DMS53 (cell line): ENCODE data around the gene MFSD2A.
"Not testable (repeated sequence)": the region's sequence is repeated elsewhere in the genome, so short reads cannot be mapped to it uniquely, and the experiment has no call there.

Source experiments
- DNase-seq: peaks from one replicate; lab custom pipeline; 2025; lab: John Stamatoyannopoulos, UW

The MFSD2A gene

DNA sequence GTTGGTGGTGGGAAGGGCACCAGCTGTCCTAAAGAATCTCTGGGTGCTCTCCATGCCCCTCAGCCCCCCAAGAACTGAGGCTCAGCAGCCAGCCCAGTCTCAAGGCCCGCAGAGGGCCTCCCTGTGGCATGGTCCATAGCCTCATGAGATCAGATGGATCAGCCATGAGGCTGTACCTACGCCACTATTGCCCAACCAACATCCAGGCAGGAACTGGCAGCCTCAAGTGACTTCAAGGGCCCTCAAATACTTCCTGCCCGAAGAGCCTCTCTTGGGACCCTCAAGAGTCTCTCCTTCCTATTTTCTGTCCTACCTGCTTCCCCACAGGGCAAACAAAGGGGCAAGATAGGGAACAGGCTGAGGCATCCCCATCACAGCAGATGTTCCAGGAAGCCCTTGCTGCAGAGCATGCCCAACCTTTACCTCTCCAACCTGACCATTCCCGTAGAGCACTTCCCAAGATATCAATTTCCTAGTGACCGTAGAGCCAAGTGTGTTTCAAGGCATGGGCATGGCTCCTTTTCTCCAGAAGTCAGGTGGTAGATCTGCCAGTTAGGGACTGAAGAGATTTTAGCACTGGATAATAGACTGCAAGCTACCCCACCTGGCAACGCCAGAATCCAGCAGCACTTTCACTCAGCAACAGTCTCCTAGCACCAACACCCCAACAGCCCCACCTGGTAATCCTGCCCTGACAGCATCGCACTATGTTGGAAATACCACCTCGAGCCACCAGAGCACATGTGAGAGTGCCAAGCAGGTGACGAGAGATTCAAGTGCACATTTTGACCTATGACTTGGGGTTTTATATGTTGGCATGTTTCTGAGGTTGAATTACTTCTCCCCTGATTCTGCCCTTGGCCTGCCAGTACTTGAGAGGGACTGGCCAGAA lies 13.7 kb upstream of the MFSD2A start:
- DNase-seq = peak; percentile 47

DNA sequence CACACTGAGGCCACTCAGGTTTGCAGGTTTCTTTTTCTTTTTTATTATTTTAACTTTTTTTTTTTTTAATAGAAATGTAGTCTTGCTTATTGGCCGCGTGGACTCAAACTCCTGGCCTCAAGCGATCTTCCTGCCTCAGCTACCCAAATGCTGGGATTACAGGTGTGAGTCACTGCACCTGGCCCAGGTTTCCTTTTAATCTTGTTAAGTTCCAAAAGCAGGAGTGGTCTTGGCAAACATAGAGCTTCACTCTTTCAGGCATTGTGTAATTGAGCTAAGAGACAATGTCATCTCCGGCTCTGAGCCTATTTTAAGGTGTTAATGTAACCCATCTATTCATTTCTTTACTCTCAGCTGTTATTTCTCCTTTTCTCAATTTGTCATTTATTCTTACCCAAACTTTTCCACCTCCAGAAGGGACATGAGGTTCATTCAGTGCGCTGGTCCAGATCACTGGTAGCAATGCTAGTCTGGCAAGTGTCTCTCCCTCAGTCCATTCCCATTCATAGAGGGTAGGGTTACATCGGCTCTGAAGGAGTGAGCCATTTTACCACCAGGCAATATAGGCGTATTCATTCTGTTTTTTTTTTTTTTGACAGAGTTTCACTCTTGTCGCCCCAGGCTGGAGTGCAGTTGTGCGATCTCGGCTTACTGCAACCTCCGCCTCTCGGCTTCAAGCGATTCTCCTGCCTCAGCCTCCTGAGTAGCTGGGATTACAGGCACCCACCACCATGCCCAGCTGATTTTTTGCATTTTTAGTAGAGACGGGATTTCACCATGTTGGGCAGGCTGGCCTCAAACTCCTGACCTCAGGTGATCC lies 11.3 kb upstream of the MFSD2A start:
- DNase-seq = no peak

DNA sequence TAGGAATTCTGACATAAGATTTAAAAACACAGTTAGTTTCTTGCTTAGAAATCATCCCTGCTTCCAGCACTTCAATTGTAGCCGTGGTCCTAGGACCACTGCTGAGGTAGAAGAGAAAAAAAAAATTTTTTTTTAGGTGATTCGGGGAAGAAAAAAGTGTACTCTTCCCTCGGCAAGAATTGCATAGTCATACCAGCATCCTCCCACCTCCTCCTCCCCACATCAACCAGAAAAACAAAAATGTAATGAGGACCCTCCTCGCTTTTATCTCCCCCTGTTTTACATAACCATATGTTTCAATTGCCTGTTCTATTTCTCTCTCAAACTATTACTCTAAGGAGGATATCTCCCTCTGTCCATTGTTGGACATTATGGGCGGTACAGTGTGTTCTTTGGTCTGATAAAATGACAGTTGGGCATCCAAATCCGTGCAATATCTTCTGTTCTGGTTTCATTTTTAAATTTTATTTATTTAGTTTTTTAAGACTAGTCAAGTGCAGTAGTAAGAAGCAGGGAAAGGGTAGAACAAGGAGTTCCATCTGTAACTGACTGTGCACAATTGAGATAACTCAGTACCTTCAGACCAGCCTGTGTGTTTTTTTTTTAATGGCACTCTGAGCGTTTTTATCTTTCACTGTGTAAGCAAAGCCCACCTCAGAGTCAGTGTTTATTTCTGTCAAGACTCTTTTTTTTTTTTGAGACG lies 10.4 kb upstream of the MFSD2A start:
- DNase-seq = no peak

DNA sequence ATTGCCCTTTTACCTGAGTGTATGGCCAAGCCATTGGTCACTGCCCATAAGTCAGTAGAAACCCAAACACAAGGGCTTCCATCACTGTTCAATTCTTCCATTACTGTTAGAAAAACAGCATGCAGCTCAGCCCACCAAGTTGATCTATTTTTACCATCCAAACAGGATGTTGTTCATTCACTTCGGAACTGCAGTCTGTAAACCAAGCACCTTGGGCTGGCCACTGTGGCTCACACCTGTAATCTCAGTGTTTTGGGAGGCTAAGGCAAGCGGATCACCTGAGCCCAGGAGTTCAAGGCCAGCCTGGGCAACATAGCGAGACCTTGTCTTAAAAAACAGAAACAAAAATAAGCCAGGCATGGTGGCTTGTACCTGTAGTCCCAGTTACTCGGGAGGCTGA lies 8.7 kb upstream of the MFSD2A start:
- DNase-seq = no peak

DNA sequence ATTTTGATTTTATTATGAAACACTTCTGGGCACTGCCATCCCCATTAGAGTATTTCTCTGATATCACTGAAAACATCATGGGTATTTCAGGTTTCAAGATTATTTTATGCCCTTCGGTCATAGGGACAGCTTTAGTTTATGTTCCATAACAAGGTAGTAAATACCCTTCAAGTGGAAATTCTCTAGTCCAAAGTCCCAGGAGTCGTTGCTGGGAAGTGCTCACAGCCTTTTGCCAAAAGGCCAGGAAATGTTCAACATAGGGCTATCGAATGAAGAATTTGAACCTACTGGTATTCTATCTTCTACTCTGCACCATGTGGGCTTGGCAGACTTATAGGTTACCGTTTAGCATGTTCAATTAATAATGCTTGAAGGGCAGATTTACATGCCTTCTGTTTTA lies 7.7 kb upstream of the MFSD2A start:
- no peak for DNase-seq

DNA sequence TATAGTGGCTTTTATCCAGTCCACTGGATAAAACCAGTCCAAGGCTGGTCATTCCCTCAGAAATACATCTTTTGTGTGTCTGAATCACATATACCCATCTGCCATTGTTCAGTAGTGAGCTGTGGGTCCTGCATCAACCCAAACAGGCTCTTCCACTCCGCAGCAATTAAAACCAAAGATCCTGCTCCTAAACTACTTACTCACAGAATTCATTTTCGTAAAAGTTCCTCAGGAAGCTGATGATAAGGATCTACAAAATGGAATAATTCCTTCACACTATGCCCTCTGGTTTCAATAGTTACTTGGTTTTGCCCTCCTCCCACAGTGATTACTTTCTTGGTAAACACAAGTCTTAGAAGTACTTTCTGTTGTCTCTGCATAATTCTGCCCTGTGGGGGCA lies 5.1 kb upstream of the MFSD2A start:
- no peak for DNase-seq

DNA sequence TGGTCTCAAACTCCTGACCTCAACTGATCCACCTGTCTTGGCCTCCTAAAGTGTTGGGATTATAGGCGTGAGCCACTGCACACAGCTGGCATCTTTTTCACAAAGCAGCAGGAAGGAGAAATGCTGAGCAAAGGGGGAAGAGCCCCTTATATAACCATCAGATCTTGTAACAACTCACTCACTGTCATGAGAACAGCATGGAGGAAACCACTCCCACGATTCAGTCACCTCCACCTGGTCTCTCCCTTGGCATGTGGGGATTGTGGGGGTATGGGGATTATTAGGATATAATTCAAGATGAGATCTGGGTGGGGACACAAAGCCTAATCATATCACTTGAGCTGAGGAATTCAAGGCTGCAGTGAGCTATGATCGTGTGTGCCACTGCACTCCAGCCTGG lies 3.0 kb upstream of the MFSD2A start:
- DNase-seq = no peak

DNA sequence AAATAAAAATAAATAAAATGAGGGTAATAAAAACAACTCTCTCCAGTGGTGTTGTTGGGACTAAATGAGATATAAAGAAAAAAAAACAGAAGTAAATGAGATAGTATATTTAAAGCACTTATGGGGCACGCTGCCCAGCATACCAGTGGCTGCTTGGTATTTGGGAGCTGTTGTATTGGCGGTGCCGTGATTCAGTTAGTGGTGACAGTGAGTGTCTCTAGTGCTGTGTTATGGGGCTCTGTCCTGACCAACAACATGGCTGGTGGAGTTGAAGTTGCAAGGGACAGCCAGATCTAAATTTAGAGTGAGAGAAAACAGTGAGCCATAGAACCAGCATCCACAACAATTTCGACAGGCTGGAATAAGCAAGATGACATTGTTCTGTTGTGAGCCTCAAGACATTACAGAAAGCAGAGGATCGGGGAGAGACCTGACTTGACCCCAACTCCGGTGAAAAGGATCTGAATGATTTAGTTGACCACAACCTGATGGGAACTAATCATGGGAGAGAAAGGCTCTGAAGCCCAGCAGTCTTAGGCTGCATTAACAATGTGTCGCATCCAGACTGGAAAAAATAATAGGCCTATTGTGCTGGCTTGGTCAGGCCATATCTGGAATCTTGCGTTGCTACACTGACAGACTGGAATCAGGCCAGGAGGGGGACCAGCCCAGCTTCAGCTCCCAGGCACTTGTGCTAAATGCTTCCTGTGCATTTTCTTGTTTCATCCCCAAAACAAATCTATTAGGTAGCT lies 2.4 kb upstream of the MFSD2A start:
- DNase-seq = no peak

DNA sequence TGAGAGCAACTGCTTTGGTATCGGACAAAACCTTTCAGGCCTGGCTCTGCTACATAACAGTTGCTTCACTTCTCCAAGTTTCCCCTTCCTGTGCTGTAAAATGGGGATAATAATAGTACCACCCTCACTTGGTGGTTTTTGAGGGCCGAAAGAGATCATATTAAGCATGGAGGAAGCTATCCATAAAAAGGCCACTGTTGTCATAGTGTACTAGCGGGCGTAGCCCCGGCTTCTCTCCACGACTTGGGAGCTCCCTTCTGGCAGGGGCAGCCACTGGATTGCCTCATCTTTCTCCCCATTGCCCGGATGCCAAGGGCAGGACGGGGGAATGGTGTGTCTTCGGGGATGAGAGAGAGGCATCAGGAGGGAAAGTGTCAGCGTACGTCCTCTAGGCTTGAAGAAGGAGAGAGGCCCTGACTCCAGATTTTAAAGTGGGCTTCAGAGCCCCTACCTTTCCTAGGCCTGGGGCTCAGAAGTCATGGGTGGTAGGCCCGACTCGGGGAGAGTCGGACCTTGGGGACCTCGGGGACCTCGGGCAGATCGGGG lies 548 bp upstream of the MFSD2A start:
- DNase-seq = no peak

DNA sequence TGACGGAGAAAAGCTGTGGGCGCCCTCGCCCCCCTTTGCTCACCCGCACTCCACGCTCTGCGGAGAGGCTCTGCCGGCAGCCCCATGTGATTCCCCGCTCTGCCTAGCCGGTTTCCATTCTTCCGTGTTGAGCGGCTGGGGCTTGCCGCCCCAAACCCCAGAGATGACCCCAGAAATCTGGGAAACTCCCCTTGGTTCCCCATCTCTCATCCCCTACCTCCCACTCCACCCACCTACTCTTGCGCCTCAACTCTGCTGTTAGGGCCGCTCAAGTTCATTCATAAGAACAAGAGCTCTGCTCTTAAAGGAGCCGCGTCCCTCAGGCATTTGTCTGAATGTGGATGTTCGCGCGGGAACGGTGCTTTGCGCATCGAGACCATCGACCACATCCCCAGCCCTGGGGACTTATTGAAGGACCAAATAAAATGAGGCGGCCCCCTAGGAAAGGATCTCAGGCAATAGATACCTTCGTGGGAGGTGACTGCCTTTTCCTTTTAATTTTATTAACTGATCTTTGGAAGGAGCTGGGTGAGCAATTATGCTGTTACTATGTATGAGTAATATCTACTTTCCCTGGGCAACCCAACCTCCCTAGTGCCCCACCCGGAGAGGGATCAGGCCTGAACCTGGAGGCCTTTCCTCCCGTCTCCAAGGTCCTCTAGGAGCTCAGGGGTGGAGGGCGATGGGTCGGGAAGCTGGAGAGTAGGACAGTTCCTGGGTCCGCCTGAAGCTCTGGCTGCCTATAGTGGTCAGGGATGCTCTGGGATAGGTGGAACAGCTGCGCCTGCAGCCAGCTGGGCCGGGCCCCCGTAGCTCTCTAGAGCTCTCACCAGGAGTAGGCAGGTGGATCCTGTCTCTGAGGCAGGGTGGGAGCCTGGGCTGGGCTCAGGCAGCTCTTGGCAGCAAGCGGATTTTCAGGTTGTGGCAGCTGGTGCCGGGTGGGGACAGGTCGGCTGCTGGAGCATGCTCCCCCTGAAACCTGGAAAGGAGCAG lies 898 bp downstream of the MFSD2A start:
- peak; percentile 89 for DNase-seq

DNA sequence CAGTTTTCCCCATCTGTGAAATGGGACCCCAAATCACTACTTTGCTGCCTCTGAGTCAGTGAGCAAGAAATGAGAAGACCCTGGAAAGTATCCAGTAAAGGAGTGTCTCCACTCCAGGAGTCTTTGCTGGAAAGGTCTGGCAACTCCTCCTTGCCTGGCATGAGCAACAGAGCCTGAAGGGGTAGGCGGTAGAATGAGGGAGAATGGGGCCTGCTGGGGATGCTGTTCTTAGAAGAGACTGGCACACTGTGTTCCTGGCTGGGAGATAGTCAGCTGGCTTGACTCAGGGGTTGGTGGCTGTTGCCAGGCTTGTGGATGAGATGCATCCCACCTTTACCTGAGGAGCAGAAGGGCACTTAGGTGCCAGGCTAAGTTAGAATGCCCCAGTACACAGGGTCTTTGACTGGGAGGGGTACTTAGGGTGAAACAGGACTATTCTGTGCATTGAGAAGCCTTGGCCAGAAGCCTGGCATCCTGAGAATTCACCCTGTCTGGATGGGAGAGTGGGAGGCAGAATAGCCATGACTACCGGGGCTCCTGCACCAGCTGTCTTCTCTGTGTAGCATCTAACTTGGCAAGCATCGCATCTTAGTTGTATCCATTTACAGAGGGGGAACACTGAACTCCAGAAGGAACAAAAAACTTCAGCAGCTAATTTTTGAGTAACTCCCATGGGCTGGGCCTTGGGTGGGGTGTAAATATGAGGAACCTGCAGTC lies 2.5 kb downstream of the MFSD2A start:
- no peak for DNase-seq

DNA sequence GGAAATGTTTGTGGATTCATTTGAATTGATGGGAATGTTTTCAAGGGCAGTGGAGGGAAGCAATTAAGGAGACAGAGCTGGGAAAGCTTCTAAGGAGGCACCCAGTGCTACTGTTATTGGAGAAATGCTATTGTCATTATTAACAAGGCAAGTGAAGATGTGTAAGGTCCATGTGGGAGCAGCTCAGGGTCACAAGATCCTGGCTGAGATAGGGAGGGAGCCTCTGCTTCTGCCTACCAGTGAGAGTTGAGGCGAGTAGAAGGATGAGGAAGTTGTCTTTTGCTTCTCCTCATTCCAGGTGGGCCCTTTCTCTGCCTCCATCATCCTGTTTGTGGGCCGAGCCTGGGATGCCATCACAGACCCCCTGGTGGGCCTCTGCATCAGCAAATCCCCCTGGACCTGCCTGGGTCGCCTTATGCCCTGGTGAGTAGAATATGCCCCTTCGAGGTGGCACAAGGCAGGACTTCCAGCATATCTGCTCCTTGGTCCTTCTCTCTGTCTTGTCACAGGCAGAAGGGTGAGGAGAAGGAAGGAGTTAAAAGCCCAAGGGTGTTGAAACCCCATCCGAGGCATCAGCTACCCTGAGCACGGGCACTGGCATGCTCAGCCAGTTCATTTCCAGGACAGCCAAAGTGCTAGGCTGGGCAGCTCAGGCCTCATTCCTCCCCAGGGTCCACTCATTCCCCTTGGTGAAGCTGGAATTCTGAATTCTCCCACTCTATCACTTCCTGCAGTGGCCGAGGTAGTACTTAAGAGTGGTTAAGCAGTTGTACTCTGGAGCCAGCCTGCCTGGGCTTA lies 3.7 kb downstream of the MFSD2A start:
- no peak for DNase-seq

DNA sequence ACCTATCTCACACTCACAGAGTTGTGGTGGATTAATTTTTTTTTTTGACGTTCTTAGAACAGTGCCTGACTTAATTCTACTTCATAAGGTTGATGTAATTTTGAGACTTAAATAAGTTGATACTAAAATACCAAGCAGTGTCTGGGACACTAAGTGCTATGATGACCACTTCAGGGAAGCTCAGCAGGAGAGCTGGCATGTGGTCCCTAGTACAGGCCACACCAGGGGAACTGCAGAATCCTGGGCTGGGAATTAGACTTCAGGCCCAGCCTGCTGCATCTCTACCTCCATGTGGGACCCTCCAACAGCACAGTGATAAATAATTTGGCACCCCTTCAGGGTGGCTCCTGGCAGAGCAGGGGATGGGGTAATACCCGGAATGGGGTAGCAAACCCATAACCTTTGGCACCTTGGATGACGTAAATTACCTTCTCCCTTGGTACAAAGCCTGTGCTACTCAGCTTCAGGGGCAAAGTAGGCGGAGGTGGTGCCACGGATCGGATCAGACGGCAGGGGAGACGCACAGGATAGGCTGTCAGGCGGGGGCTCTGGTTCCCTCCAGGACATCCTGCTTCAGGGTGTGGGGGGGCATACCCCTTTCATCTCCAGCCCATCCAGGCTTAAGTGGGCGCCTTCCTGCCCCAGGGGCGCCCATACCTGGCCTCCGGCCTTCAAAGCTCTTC lies 4.8 kb downstream of the MFSD2A start:
- peak; percentile 72 for DNase-seq

DNA sequence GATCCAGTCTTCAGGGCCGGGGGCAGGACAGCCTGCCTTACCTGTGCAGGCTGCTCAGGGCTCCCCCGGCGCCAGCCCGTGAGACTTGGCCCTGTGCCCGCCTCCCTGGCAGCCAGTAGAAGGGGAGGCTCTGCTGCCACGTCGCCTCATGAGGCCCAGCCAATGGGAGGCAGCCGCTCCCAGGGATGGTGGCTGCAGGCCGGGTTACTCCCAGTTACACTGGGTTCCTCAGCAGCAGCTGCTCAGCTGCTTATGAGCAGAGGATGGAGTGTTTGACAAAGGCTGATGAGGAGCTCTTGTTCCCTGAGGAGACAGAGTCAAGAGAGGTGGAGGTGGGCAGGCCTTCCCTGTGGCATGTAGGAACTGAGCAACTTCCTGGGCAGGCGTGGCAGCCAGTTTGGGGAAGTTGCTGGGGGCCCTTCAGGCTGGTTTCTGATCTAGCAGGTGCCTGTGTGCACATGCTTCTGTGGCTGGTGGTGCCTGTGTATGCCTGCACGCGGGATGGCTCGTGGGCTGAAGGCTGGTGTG lies 5.5 kb downstream of the MFSD2A start:
- DNase-seq = peak; percentile 99

DNA sequence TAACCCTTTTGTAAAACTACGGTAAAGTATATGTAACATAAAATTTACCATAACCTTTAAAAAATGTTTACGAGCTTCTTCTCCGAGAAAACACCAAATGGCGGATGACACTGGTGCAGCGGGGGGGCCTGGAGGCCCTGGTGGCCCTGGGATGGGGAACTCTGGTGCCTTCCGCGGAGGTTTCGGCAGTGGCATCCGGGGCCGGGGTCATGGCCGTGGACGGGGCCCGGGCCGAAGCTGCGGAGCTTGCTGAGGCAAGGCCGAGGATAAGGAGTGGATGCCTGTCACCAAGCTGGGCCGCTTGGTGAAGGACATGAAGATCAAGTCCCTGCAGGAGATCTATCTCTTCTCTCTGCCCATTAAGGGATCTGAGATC lies 7.5 kb downstream of the MFSD2A start:
- DNase-seq = no peak

DNA sequence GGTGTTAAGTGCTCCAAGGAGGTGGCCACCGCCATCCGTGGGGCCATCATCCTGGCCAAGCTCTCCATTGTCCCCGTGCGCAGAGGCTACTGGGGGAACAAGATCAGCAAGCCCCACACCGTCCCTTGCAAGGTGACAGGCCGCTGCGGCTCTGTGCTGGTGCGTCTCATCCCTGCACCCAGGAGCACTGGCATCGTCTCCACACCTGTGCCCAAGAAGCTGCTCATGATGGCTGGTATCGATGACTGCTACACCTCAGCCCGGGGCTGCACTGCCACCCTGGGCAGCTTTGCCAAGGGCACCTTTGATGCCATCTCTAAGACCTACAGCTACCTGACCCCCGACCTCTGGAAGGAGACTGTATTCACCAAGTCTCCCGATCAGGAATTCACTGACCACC lies 8.0 kb downstream of the MFSD2A start:
- DNase-seq = not testable (repeated sequence)

DNA sequence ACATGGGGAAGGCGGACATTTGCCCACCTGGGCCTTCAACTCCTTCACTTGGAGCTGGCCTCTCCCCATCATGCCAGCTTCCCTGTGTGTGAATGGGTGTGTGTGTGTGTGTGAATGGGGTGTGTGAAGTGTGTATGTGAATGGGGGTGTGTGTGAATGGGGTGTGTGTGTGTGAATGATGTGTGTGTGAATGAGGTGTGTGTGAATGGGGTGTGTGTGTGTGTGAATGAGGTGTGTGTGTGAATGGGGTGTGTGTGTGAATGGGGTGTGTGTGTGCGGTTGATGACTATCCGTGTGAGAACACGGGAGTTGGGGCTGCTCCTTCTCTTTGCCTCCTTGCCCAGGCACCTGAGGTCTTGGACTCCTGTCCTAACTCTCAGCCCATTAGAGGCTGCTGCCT lies 9.6 kb downstream of the MFSD2A start:
- DNase-seq = no peak

DNA sequence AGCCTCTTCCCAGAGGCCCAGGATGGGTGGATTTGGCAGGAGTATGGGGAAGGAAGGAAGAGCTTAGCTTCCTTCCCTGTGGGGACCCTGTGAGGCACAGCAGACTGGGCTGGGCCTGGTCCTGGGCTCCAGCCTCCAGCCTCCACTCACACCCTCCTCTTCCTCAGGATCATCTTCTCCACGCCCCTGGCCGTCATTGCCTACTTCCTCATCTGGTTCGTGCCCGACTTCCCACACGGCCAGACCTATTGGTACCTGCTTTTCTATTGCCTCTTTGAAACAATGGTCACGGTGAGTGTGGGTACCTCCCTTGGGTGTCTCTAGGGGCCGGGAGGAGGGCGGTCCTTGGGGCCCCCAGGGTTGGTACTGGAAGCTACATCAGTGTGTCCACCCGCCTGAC lies 10.1 kb downstream of the MFSD2A start:
- no peak for DNase-seq
